Fibroblast of lung (primary cell): ENCODE measurements around the gene FYN. TPM values are rescaled to one million over a fixed set of nuclear protein-coding genes. Genes with fewer than 3 reads are reported as not detected.
A peak's percentile ranks its signal among the peaks of the same experiment; 100 is the strongest.

ENCODE experiments used
- DNase-seq, 2 donors: peaks; one replicate each; pipeline versions ENCODE4 v3.0.0 to v3.0.0-alpha.2; 2010; ENCODE audit warnings: low read depth in 2 of 2
- H2AFZ ChIP-seq: 2 replicates; pipeline ENCODE4 v1.5.1; 2012; ENCODE audit warnings: low read length, control low read depth, inconsistent platforms
- H3K27ac ChIP-seq: 2 replicates; pipeline ENCODE4 v1.5.1; 2011; ENCODE audit warnings: low read length, control low read depth; ENCODE audit not compliant: insufficient read depth
- H3K27me3 ChIP-seq: 2 replicates; pipeline ENCODE4 v1.5.1; 2011; ENCODE audit warnings: mild to moderate bottlenecking, low read length; ENCODE audit not compliant: control insufficient read depth, insufficient read depth
- H3K36me3 ChIP-seq: 2 replicates; pipeline ENCODE4 v1.5.1; 2011; ENCODE audit warnings: low read length; ENCODE audit not compliant: control insufficient read depth, insufficient read depth
- H3K4me1 ChIP-seq: 2 replicates; pipeline ENCODE4 v1.5.1; 2011; ENCODE audit warnings: low read length; ENCODE audit not compliant: control insufficient read depth, insufficient read depth; ENCODE audit errors: extremely low read depth
- H3K4me2 ChIP-seq: 2 replicates; pipeline ENCODE4 v1.5.1; 2011; ENCODE audit warnings: low read length, control low read depth; ENCODE audit not compliant: insufficient read depth; ENCODE audit errors: extremely low read depth
- H3K4me3 ChIP-seq, 4 experiments: fragments of 200-600 bp in 1 of 4; sonication (generic) in 1 of 4; replicated peaks in 1 of 4; 2 replicates each; pipeline ENCODE4 v1.5.1; 2011 to 2016; ENCODE audit warnings: low read length in 4 of 4, low read depth in 3 of 4, mild to moderate bottlenecking in 3 of 4, control low read depth in 2 of 4, inconsistent platforms in 1 of 4, mixed read lengths in 1 of 4; ENCODE audit not compliant: insufficient read depth in 1 of 4; ENCODE audit errors: control extremely low read depth in 1 of 4
- H3K79me2 ChIP-seq: 2 replicates; pipeline ENCODE4 v1.5.1; 2012; ENCODE audit warnings: mild to moderate bottlenecking, low read length, inconsistent platforms; ENCODE audit not compliant: control insufficient read depth, insufficient read depth
- H3K9ac ChIP-seq: 2 replicates; pipeline ENCODE4 v1.5.1; 2011; ENCODE audit warnings: mild to moderate bottlenecking, low read length, control low read depth; ENCODE audit not compliant: insufficient read depth
- H3K9me3 ChIP-seq: 2 replicates; pipeline ENCODE4 v1.5.1; 2012; ENCODE audit warnings: low read depth, low read length; ENCODE audit not compliant: control insufficient read depth, insufficient read depth
- H4K20me1 ChIP-seq: 2 replicates; pipeline ENCODE4 v1.5.1; 2011; ENCODE audit warnings: low read length; ENCODE audit not compliant: control insufficient read depth, insufficient read depth; ENCODE audit errors: extremely low read depth
- EZH2 ChIP-seq: IDR thresholded peaks from 2 replicates; pipeline ENCODE4 v1.5.1; 2012; ENCODE audit warnings: low read length, control low read depth, mild to moderate bottlenecking; ENCODE audit errors: missing control alignments
- polyA plus RNA-seq, 2 donors: library from polyadenylated mRNA; depleted of rRNA in 1 of 2; stranded (reverse) in 1 of 2; unstranded in 1 of 2; fragments of >200 nt; gene quantifications; 2 replicates each; pipeline ENCODE4 v1.2.1, GENCODE V29; 2011 to 2012; ENCODE audit warnings: missing spikeins in 1 of 2
- total RNA-seq: library from RNA; depleted of rRNA; stranded (reverse); fragments of >200 nt; gene quantifications from 2 replicates; pipeline ENCODE4 v1.2.1, GENCODE V29; 2014
- TF ChIP-seq, protein P1 (sequence below), 2 donors: IDR thresholded peaks in 1 of 2; conservative IDR thresholded peaks in 1 of 2; 1 replicate in 1 of 2; 2 replicates in 1 of 2; pipeline ENCODE4 v1.5.1; 2011 to 2012; ENCODE audit warnings: low read length in 2 of 2, control low read depth in 1 of 2, inconsistent platforms in 1 of 2, low read depth in 1 of 2, mild to moderate bottlenecking in 1 of 2

Gene FYN
- total and polyA plus RNA-seq, 2 donors (not counting 1 experiment from before 2014, with no cell fraction given), result 64.7 TPM

DNA sequence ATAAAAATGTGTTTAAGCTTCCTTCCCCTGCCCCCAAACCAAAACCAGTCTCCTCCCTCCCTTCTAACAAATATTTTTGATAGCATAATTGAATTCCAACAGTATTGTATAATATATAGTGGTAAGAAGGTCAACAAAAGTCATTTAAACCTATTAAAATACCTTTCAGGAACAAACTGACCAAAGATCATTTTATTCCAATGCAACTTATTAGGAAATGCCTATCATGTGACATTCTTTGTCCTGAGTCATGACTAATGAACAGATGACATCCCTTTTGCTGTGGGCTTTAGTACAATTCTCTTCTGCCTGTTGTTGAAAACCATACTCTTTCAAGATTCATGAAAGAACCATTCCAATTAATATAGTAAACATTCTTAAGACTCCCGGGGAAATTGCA lies 216.1 kb downstream of the FYN start:
- H3K36me3 ChIP-seq, result no peaks in the 10 kb centered on the region
- no peak overlapping the region for H3K4me3 ChIP-seq
- DNase-seq, result peak; percentile 67 to 75

DNA sequence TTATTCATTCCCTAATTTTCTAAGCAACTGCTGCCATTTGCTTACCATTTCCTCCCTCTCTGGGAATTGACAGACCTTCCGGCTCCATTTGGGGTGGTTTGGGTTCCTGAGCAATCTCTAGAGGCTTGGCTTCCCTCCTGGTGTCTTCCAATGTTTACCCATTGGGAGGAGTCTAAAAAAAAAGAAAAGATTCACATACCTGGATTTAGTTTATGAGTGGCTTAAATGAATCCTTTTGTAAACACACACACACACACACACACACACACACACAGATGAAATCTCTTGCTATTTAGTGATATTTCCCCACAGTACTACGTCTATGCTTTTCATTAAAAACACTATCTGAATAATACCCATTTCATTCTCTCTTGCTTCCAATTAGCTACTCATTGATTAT lies 219.3 kb downstream of the FYN start:
- Histone ChIP-seq H3K79me2 (no peaks in the 10 kb centered on the region), H3K9me3 (no peaks in the 10 kb centered on the region), H3K4me1 (peaks cover 6% of the 10 kb centered on the region), H3K36me3 (no peaks in the 10 kb centered on the region), H2AFZ (no peak overlapping the region), H3K4me2 (no peak overlapping the region), H3K4me3 (no peak overlapping the region), H3K27me3 (no peaks in the 10 kb centered on the region), H3K27ac (no peak overlapping the region), H4K20me1 (no peaks in the 10 kb centered on the region), H3K9ac (no peak overlapping the region)
- no peak for TF ChIP-seq EZH2
- no peak for DNase-seq

More for the DNA sequence above, 216.1 kb downstream of the FYN start:
- Histone ChIP-seq H4K20me1 (no peaks in the 10 kb centered on the region), H3K4me2 (no peak overlapping the region), H3K27me3 (no peaks in the 10 kb centered on the region), H3K9ac (no peak overlapping the region), H2AFZ (no peak overlapping the region), H3K79me2 (no peaks in the 10 kb centered on the region), H3K9me3 (no peaks in the 10 kb centered on the region), H3K27ac (no peak overlapping the region), H3K4me1 (peaks cover 6% of the 10 kb centered on the region)
- TF ChIP-seq, protein P1, sequence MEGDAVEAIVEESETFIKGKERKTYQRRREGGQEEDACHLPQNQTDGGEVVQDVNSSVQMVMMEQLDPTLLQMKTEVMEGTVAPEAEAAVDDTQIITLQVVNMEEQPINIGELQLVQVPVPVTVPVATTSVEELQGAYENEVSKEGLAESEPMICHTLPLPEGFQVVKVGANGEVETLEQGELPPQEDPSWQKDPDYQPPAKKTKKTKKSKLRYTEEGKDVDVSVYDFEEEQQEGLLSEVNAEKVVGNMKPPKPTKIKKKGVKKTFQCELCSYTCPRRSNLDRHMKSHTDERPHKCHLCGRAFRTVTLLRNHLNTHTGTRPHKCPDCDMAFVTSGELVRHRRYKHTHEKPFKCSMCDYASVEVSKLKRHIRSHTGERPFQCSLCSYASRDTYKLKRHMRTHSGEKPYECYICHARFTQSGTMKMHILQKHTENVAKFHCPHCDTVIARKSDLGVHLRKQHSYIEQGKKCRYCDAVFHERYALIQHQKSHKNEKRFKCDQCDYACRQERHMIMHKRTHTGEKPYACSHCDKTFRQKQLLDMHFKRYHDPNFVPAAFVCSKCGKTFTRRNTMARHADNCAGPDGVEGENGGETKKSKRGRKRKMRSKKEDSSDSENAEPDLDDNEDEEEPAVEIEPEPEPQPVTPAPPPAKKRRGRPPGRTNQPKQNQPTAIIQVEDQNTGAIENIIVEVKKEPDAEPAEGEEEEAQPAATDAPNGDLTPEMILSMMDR (conservative IDR thresholded peaks at IDR 0.05 in 1 of 2, IDR thresholded peaks at IDR 0.05 in 1 of 2; ENCODE audit: low read depth in 1 of 2, low read length in 2 of 2), result no peak
- no peak for TF ChIP-seq EZH2

DNA sequence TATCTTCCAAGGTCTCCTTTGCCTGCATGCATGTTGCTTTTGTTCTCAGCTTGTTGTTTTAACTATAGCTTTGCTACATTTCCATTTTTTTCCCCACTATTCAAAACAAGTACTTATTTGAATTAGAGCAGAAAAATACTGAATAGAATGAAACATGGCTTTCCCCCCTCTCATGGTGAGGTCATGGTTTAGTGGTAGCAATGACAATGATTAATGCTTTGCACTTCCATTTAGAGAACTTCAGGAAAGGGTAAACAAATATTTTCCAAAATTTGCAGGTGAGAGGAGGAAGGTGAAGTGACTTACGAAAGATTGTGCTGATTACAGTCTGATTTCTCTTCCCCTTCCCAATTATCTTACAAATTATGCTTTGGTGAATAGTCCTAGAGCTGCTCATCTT lies 219.8 kb downstream of the FYN start:
- H4K20me1 ChIP-seq, result no peaks in the 10 kb centered on the region
- H3K4me1 ChIP-seq, result peaks cover 6% of the 10 kb centered on the region
- no peaks in the 10 kb centered on the region for H3K9me3 ChIP-seq
- TF ChIP-seq EZH2, result no peak
- TF ChIP-seq, protein P1 (conservative IDR thresholded peaks at IDR 0.05 in 1 of 2, IDR thresholded peaks at IDR 0.05 in 1 of 2; ENCODE audit: low read depth in 1 of 2, low read length in 2 of 2), result no peak
- H3K4me3 ChIP-seq, result no peak overlapping the region
- no peak for DNase-seq
- H3K36me3 ChIP-seq, result no peaks in the 10 kb centered on the region
- H3K9ac ChIP-seq, result no peak overlapping the region
- H3K27ac ChIP-seq, result no peak overlapping the region
- H3K27me3 ChIP-seq, result no peaks in the 10 kb centered on the region
- H3K4me2 ChIP-seq, result no peak overlapping the region
- no peak overlapping the region for H2AFZ ChIP-seq
- H3K79me2 ChIP-seq, result no peaks in the 10 kb centered on the region
